COR-L47 (cell line): ENCODE measurements around the gene RHBDL1.

Experiments used
- DNase-seq: peaks from one replicate; lab custom pipeline; 2025; lab: John Stamatoyannopoulos, UW

RHBDL1 gene

DNA sequence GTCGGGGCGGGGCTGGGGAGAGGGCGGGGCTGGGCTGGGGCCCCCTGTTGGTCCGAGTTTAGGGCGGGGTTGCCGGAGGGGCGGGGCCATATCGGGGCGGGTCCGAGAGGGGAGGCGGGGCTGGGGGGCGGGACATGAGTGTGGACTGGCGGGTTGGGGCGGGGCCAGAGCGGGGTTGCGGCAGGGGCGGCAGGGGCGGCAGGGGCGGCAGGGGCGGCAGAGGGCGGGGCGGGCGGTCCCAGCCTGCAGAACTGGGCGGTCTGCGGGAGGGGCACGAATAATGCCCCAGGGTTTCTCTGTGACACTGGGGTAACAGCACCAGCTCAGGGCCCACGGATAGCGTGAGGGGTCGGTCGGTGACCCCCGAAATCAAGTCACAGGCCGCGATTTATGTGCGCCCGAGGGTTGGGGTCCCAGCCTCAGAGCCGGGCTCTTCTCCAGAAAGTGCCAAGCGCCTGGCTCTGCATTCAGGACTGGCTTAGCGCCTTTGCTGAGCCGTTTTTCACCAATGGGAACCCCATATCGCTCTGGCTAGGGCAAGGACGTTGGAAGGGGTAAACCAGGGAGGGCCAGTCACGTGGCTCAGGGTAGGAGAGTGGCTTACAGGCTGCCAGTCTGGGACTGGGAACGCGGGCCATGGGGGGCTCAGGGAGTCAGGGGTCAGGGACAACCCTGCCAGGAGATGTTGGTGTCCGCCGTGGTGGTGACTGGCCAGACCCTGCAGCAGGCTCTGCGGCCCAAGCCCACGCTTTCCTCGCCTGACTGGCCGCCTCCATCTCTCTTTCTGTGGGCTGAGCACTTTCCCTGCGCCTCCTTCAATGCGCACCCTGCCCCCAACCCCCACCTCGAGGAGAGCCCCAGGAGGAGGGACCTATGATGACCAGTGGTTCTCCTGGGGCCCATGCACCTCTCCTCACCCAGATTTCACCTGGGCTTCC is 38.1 kb upstream of the RHBDL1 start:
- no peak for DNase-seq

DNA sequence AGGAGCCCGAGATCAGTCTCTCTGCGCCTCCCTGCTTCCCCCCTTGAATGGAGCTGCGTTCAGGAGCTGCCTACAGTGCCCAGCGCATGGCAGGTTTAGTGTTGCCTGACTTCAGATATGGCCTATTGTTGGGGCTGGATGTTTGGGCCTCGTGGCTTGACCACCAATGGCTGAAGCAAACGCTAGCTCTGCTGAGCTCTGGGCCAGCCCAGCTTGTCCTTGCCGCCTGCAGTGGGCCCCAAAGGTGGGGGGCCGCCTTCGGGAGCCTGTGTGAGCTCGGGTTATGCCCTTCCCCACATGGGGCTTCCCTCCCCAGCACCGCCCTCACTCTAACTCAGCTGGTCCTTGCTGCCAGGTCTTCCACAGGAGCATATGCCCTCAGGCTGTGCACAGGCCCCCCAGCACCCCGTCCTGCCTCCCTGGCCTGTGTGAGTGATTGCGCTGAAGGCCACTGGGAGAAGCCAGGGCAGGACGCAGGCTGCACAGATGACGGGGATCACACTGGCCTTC is 37.4 kb upstream of the RHBDL1 start:
- no peak for DNase-seq

DNA sequence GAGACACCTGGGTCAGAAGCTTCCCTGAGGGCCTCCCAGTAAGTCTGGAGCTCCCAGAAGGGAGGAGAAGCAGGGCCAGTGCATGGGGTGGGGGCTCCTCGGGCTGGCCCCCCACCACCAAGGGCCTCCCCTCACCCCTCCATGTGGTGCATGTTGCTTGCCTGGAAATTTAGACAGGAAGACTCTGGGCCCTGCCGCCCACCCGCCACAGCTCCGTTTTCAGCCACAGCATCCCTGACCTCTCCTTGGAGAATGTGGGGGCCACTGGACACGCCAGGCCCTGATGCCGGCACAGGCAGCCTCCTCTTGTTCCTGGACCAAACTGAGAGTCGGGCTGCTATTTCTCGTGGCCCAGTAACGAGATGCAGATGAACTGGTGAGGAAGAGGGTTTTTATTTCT is 36.6 kb upstream of the RHBDL1 start:
- no peak for DNase-seq

DNA sequence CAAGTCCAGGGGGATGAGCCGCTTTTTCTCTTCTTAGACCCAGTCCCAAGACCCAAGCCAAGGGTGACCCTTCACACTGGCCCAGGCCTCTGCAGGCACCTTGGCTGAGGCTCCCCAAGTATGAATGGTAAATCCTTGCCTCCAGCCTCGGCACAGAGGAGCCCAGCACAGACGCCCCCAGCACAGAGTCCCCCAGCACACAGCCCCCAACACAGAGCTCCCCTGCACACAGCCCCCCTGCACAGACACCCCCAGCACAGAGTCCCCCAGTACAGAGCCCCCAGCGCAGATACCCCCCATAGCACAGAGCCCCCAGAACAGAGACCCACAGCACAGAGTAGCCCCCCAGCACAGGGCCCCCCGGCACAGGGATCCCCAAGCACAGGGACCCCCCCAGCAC is 34.9 kb upstream of the RHBDL1 start:
- no peak for DNase-seq

DNA sequence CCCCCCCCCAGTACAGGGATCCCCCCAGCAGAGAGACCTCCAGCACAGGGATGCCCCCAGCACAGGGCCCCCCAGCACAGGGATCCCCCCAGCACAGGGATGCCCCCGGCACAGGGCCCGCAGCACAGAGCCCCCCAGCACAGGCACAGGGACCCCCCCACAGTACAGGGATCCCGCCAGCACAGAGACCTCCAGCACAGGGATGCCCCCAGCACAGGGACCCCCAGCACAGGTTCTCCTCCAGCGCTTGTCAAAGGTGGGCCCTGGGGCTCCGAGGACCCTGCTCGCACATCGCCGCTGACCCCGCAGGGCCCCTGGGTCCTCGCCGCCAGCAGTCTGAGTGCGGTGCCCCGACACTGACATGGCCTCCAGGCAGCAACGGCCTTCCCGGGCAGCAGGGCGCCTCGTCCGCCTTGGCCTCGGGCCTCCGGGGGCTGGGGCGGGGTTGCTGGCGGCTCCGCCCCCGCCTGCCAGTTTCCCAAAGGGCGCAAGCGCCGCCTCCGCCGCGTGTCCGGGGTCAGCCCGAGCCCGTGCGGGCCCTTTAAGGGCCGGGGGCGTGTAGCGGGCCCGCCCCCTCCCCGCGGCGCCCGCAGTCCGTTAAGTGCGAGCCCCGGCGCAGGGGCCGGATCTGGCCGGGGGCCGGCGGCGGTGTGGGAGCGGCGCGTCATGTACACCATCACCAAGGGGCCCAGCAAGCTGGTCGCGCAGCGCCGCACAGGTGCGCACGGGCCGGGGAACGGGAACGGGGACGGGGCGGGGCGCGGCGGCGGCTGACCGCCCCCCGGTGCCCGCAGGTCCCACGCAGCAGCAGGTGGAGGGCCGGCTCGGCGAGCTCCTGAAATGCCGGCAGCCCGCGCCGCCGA is 33.9 kb upstream of the RHBDL1 start, which contains the start of gene MCRIP2:
Gene MCRIP2, plus strand, starts transcription at position 503 of the 863 bp plus-strand sequence. Its CDS starts 164 bp downstream, at position 667.
- DNase-seq = peak; percentile 48

DNA sequence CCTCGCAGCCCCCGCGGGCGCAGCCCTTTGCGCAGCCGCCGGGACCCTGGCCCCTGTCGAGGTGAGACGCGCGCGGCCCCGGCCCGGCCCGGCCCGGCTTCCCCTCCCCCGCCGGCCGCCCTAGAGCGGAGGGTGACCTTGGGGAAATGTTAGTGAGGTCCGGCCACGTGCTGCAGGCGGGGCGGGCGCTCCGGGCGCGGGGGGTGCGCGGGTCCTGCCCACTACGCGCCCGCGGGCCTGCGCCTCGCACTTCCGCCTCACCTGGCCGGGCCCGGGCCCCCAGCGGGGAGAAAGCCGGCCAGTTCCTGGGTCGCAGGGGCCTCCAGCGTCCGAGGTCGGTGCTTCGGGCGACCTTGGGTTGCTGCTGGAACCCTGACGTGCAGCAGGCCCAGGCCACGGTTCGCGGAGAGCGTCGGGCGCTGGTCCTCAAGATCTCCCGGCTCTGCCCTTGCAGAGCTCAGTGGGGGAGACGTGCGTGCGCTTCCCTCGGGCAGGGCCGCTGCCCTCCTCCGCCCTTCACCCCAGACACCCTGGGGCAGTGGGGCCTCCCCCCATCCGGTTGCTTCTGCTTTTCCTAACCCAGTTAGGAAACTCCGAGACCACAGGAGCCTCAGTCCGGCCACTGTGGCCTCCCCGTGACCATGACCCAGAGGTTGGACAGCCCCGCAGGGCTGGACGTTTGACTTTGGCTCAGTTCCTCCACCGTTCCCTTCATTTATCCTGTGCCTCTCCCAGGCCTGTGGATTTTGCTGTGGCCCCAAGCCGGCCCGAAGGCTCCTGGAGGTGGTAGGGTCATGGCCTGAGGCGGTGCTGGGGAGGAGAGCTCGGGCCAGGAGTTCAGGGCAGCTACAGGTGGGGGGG is 33.1 kb upstream of the RHBDL1 start:
- DNase-seq = no peak

DNA sequence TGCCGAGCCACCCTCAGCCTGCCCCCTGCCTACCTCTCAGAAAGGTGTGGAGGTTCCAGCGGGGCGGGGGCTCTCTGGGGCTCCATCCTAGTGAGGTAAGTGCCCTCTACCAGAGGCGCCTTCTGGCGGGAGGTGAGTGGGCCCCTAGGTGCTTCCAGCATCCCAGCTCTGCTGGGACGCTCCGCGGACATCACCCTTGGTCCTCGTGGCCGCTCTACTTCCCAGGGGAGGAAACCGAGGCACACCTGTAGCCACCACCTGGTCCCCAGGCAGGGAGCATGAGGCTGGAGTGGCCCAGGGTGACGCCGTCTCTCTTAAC is 32.5 kb upstream of the RHBDL1 start:
- DNase-seq = no peak

DNA sequence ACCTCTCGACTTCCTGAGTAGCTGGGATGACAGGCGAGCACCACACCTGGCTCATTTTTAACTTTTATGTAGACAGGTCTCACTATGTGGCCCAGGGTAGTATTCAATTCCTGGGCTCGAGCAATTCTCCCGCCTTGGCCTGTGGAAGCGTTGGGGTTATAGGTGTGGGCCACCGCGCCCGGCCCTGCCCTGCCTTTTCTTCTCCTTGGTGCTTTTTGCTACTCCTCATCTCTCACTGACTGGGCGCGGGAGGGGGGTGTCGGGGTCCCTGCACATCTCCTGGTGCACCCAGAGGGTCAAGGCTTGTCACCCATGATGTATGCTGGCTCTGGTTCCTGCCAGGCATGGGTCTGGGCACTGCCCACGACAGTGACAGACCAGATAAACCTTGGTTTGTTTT is 30.9 kb upstream of the RHBDL1 start:
- DNase-seq = no peak

DNA sequence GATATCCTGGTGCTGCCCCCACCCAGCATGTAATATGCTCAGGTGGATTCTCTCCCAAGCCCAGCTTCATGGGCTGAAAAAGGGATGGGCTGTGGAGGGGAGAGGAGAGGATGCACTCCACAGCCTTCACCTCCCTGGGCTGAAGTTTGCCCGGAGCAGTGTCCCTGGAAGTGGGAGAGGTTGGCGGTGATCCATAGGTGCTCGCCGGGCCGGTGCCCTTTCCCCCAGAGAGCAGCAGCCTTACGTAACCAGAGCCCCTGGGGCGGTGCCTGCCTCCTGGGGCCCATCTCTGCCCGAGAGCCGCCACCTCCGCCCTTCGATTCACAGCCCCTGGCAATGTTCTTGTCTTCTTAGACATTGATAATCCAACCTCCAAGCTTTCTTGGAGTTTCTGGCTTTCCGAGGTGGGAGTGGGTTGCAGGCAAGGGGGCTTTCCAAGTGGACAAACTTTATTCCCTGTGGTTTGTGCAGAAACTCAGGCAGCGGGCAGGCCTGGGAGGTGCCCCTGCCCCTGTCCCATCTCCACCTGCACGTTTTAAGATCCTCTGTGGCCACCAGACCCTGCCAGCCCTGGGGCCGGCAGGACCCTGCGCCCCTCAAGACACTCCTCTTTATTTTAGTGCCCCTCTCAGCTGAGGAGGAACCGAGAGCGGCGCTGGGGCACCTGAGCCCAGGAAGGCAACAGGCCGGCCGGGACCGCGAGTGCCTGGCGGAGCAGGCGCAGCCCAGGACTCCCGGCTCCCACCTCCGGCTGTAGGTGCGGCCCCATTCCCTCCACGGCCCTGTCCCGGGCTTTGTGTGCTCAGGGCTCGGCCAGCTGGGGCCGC is 29.4 kb upstream of the RHBDL1 start:
- DNase-seq = no peak

DNA sequence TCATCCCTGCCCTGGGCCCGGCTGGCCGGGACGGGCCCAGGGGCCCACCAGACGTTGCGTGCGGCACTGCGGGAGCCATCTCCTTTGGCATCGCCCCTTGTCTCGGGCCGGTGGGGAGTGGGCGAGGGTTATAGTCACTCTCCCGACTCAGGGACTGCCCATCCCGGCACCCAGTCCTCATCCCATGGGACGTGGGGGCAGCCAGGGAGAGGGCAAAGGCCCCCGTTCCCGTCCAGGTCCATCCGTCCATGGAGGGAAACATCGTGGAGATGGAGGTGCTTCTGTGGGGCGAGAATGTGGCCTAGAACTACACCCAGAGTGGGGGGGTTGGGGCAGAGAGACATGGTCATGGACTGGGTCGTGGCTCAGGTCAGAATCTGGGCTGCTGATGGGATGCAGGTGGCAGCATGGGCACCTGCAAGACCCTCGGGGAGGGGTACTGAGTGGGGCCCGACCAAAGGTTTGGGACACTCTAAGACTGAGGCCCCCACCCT is 28.7 kb upstream of the RHBDL1 start:
- no peak for DNase-seq

DNA sequence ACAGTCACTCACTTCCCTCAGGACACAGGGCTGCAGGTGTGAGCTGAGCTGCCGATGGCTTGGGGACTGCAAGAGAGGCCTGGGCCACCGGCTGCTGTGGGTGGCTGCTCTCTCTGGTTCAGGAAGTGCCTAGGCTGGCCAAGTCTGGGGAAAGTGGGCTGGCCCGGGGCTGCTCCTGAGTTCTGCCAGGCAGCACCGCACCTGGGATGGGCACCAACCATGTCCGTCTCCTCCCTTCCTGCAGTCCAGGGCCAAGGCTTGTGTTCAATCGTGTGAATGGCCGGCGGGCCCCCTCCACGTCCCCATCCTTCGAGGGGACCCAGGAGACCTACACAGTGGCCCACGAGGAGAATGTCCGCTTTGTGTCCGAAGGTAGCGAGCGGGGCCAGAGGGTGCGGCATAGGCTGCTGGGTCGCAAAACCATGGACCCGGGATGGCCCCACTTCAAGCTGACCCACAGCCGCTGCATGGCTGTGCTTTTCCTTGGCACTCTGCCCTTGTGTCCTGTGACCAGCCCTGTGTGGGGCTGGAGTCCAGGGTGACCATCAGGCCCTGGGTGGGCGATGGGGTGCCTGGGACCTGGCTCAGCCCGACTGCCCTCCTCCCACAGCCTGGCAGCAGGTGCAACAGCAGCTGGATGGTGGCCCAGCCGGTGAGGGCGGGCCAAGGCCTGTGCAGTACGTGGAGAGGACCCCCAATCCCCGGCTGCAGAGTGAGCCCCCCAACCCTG is 28.1 kb upstream of the RHBDL1 start:
- DNase-seq = no peak

DNA sequence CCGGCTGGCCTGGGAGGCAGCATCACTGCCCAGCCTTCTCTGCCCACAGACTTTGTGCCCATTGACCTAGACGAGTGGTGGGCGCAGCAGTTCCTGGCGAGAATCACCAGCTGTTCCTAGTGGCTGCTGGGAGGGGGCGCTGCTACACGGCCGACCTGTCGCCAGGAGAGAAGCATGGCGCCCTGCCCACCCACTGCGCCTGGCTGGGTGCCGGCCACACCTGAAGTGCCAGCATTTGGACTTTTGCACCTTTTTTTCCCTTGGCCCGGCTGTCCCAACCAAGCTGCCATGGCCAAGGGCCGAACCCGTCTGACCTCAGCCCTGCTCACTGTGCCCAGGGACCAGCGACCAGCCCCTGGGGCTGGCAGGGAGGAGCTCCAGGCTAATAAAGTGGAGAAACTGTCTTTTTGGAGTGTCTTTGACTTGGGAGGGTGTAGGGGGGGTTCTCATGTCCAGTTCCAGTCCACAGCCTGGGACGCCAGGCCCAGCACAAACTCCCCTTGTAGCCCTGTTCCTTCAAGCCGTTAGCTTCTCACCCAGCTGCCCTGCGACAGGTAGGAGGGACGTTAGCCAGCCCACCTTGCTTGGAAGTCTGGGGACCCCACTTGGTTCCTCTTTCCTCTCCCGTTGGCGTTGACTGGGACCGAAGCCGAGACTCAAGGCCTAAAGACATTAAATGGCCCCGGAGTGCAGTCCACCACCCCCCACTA is 27.2 kb upstream of the RHBDL1 start:
- peak; percentile 62 for DNase-seq

DNA sequence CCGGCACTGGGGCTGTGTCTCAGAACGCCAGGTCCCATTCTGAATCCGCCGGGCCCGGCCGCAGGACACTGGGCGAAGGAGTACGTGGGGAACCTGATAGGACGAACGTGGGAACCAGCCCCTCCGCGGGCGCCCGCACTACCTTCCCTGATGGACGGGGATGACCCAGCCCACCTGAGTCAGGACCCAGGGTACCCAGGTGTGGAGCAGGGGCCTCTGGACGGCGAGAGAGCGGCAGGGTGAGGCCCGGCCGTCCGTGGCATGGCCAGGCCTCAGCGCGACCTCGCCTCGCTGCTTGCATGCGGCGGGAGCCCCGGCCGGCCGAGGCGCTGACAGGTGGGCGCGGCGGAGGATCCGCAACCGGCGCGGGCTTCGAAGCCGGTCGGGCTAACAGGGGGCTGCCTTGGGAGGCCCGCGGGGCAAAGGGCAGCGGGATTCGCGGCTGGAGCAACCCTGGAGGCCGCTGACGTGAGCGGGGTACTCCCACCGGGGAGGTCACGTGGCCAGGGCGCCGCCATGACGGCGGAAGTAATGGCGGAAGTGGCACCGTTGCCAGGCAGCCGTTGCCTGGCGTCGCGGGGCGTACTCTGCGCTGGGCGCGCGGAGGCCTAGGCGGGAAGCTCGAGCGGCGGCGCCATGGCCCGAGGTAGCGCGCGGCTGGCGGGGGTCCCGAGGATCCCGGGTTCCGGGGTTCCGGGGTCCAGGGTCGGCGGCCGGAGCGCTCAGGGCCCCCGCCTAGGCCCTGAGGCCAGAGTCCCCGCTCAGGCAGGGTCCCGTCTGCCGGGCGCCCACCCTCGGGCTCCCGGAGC is 26.5 kb upstream of the RHBDL1 start, which contains the start of gene WDR90:
Gene WDR90, plus strand, starts transcription at position 585 of the 809 bp plus-strand sequence. Its CDS starts 52 bp downstream, at position 637.
- DNase-seq = peak; percentile 92

DNA sequence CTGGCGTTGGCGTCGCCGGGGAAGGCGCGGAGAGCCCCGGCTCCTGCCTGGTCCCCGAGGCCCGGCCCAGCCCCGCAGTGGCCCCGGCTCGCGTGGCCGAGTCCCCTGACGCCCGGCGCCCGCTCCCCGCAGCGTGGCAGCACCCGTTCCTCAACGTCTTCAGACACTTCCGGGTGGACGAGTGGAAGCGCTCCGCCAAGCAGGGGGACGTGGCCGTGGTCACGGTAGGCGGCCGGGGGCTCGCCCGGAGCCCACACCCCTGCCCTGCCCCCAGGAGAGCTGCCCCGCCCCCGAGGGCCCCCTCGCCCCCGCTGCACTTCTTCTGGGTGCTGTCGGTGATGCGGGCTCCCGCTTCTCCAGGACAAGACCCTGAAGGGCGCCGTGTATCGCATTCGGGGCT is 25.8 kb upstream of the RHBDL1 start:
- DNase-seq = no peak

DNA sequence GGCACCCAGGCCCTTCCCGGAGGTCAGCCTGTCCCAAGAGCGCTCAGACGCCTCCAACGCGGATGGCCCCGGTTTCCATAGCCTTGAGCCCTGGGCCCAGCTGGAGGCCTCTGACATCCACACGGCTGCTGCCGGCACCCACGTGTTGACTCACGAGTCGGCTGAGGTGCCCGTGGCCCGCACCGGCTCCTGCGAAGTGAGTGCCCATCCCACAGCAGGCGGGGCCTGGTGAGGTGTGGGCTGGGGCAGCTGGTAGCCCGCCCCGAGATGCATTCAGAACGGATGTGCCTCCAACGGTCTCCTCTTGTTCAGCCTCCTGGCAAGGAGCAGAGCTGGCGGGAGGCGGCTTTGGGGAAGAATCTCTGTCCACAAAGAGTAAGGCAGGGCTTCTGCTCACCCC is 23.6 kb upstream of the RHBDL1 start:
- DNase-seq = no peak

DNA sequence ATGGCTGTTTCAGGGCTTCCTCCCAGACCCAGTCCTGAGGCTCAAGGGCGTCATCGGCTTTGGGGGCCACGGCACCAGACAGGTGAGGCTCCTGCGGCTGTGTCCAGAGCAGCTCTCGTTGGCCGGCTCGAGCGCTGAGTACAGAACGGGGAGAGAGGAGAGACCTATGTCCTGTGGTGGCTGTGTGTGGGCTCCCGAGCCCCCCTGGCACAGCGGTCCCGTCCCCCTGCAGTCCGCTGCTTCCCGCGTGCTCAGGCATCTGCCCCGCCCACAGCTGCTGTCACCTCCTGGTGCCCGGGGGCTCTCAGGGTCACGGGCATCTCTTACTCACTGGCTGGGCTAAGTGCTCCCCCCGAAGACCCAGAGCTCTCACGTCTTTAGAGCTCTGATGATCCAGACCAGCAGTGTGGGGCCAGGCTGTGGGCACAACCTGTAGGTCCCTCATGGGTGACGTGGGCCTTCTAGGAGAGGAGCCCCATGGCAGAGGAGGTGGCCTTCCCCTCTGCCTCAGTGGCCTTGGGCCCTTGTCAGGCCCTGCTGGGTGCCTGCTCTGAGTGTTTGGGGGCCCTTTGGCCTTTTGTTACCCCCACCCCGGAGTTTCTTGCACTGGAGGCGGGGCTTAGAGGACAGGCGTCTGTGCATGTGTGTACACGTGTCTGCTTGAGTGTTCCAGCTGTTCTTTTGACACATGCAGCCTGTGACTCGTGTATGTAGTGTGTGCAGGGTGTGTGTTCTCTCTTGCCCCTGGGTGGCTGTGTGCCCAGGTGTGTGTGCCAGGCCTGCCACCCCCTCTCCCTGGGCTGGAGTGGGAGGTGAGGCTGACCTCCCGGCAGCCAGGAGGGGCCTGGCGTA is 22.8 kb upstream of the RHBDL1 start:
- DNase-seq = no peak

DNA sequence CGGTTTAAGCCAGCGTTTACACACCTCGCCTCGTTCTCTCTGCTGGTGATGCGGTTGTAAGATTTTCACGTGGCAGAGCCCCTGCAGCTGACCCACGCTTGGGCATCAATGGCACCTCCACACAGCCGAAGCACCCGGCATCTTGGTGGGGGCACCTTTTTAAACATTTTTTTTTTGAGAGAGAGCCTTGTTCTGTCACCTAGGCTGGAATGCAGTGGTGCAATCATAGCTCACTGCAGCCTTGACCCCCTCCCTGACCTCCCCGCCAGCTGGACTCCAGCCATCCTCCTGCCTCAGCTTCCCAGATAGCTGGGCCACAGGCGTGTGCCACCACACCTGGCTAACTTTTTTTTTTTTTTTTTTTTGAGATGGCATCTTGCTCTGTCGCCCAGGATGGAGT is 21.4 kb upstream of the RHBDL1 start:
- no peak for DNase-seq
